ENCODE results near the gene GRID1.

- TF ChIP-seq, protein P1, sequence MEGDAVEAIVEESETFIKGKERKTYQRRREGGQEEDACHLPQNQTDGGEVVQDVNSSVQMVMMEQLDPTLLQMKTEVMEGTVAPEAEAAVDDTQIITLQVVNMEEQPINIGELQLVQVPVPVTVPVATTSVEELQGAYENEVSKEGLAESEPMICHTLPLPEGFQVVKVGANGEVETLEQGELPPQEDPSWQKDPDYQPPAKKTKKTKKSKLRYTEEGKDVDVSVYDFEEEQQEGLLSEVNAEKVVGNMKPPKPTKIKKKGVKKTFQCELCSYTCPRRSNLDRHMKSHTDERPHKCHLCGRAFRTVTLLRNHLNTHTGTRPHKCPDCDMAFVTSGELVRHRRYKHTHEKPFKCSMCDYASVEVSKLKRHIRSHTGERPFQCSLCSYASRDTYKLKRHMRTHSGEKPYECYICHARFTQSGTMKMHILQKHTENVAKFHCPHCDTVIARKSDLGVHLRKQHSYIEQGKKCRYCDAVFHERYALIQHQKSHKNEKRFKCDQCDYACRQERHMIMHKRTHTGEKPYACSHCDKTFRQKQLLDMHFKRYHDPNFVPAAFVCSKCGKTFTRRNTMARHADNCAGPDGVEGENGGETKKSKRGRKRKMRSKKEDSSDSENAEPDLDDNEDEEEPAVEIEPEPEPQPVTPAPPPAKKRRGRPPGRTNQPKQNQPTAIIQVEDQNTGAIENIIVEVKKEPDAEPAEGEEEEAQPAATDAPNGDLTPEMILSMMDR (IDR thresholded peaks at IDR 0.05): no peak
- TF ChIP-seq POLR2A (IDR thresholded peaks at IDR 0.05): no peak
- no peak for TF ChIP-seq POLR2AphosphoS5 (IDR thresholded peaks at IDR 0.05; ENCODE audit: insufficient read depth in 1 of 2, low read depth in 1 of 2)
Observed at GRCh38 chr10:86061278-86062197, 305.1 kb downstream of the GRID1 start.
